Activated T-cell treated with anti-CD3 and anti-CD28 coated beads, Interleukin-2, amount 50 U/mL, for 4 hours (primary cell): Measurements from ENCODE around the gene ITIH3. TPM values are rescaled to one million over a fixed set of nuclear protein-coding genes. Genes with fewer than 3 reads are reported as not detected.

ENCODE experiments used
- ATAC-seq, 2 donors: fragments of 200-7000 bp; cut with Tn5 transposase; one replicate each; pipeline ENCODE4 v1.10.0; 2021
- DNase-seq: peaks from one replicate; pipeline ENCODE4 v3.0.0-alpha.2; 2020
- H3K27me3 Mint-ChIP-seq: one replicate; pipeline ENCODE4 v1.8.0; 2021; ENCODE audit warnings: low read depth, mixed read lengths
- H3K36me3 Mint-ChIP-seq: one replicate; pipeline ENCODE4 v1.8.0; 2022; ENCODE audit warnings: mixed read lengths; ENCODE audit not compliant: insufficient read depth
- H3K4me1 Mint-ChIP-seq: one replicate; pipeline ENCODE4 v1.8.0; 2021; ENCODE audit warnings: low read depth, mixed read lengths
- H3K4me3 Mint-ChIP-seq: one replicate; pipeline ENCODE4 v1.8.0; 2021; ENCODE audit warnings: mild to moderate bottlenecking, moderate library complexity, mixed read lengths
- H3K9me3 Mint-ChIP-seq: one replicate; pipeline ENCODE4 v1.8.0; 2021; ENCODE audit warnings: mixed read lengths
- total RNA-seq, 3 donors: library from RNA; stranded (reverse); gene quantifications; one replicate each; pipeline ENCODE4 v1.2.1, GENCODE V29; 2021

ITIH3 gene
- total RNA-seq, 3 donors from 2014 or later, result 0.13 to 0.24 (median 0.18) TPM

- Mint-ChIP-seq H3K9me3 (no peaks in the 10 kb centered on the region), H3K36me3 (peaks cover 14% of the 10 kb centered on the region), H3K27me3 (no peaks in the 10 kb centered on the region), H3K4me3 (no peak overlapping the region), H3K4me1 (peaks cover 7% of the 10 kb centered on the region)
- ATAC-seq (no peak), DNase-seq (no peak)
Measured at GRCh38 chr3:52844290-52844975, 49.8 kb downstream of the ITIH3 start.

GRCh38 chr3:52845157-52845556 is 50.6 kb downstream of the ITIH3 start:
- DNase-seq (no peak), ATAC-seq (no peak)
- H3K27me3 Mint-ChIP-seq, result no peaks in the 10 kb centered on the region
- peaks cover under 1% of the 10 kb centered on the region for H3K4me1 Mint-ChIP-seq
- H3K36me3 Mint-ChIP-seq, result peaks cover 15% of the 10 kb centered on the region
- H3K9me3 Mint-ChIP-seq, result no peaks in the 10 kb centered on the region
- no peak overlapping the region for H3K4me3 Mint-ChIP-seq

- ATAC-seq (peak in 1 of 2 donors; percentile 43), DNase-seq (peak; percentile 14)
Measured at GRCh38 chr3:52845691-52846431, 51.3 kb downstream of the ITIH3 start.

GRCh38 chr3:52846432-52846965 is 51.9 kb downstream of the ITIH3 start:
- Mint-ChIP-seq H3K9me3 (no peaks in the 10 kb centered on the region), H3K4me3 (no peak overlapping the region), H3K4me1 (no peaks in the 10 kb centered on the region), H3K36me3 (peaks cover 11% of the 10 kb centered on the region), H3K27me3 (no peaks in the 10 kb centered on the region)
- DNase-seq (no peak), ATAC-seq (no peak)

More at GRCh38 chr3:52845691-52846431, 51.3 kb downstream of the ITIH3 start:
- Mint-ChIP-seq H3K27me3 (no peaks in the 10 kb centered on the region), H3K4me1 (no peaks in the 10 kb centered on the region), H3K36me3 (peaks cover 13% of the 10 kb centered on the region), H3K9me3 (no peaks in the 10 kb centered on the region), H3K4me3 (no peak overlapping the region)

- no peak for DNase-seq
- Mint-ChIP-seq H3K27me3 (no peaks in the 10 kb centered on the region), H3K36me3 (peaks cover 17% of the 10 kb centered on the region), H3K4me1 (no peaks in the 10 kb centered on the region), H3K4me3 (no peak overlapping the region), H3K9me3 (no peaks in the 10 kb centered on the region)
- no peak for ATAC-seq
Measured at GRCh38 chr3:52847241-52847640, 52.6 kb downstream of the ITIH3 start.

- Mint-ChIP-seq H3K27me3 (no peaks in the 10 kb centered on the region), H3K9me3 (no peaks in the 10 kb centered on the region), H3K36me3 (peaks cover 17% of the 10 kb centered on the region), H3K4me3 (no peak overlapping the region), H3K4me1 (no peaks in the 10 kb centered on the region)
- no peak for ATAC-seq
- DNase-seq, result no peak
Measured at GRCh38 chr3:52847726-52848125, 53.1 kb downstream of the ITIH3 start.

- no peak for DNase-seq
- ATAC-seq, result no peak
- Mint-ChIP-seq H3K27me3 (no peaks in the 10 kb centered on the region), H3K4me1 (no peaks in the 10 kb centered on the region), H3K9me3 (no peaks in the 10 kb centered on the region), H3K36me3 (peaks cover 21% of the 10 kb centered on the region), H3K4me3 (no peak overlapping the region)
Measured at GRCh38 chr3:52848617-52849016, 54.0 kb downstream of the ITIH3 start.

- no peaks in the 10 kb centered on the region for H3K9me3 Mint-ChIP-seq
- ATAC-seq (no peak), DNase-seq (no peak)
- peaks cover 18% of the 10 kb centered on the region for H3K36me3 Mint-ChIP-seq
- no peaks in the 10 kb centered on the region for H3K4me1 Mint-ChIP-seq
- no peaks in the 10 kb centered on the region for H3K27me3 Mint-ChIP-seq
- H3K4me3 Mint-ChIP-seq, result no peak overlapping the region
Measured at GRCh38 chr3:52849656-52850055, 55.1 kb downstream of the ITIH3 start.

- Mint-ChIP-seq H3K27me3 (no peaks in the 10 kb centered on the region), H3K4me1 (no peaks in the 10 kb centered on the region), H3K9me3 (no peaks in the 10 kb centered on the region), H3K36me3 (peaks cover 25% of the 10 kb centered on the region), H3K4me3 (no peak overlapping the region)
- ATAC-seq (peak; percentile 63 to 67), DNase-seq (no peak)
Measured at GRCh38 chr3:52851348-52851747, 56.8 kb downstream of the ITIH3 start.

- Mint-ChIP-seq H3K36me3 (peaks cover 29% of the 10 kb centered on the region), H3K4me3 (no peak overlapping the region), H3K9me3 (no peaks in the 10 kb centered on the region), H3K4me1 (no peaks in the 10 kb centered on the region), H3K27me3 (no peaks in the 10 kb centered on the region)
- DNase-seq, result no peak
- ATAC-seq, result no peak
Measured at GRCh38 chr3:52852419-52852818, 57.8 kb downstream of the ITIH3 start.

GRCh38 chr3:52854013-52854412 is 59.4 kb downstream of the ITIH3 start:
- Mint-ChIP-seq H3K36me3 (peaks cover 26% of the 10 kb centered on the region), H3K27me3 (no peaks in the 10 kb centered on the region), H3K4me1 (no peaks in the 10 kb centered on the region), H3K9me3 (no peaks in the 10 kb centered on the region), H3K4me3 (no peak overlapping the region)
- DNase-seq, result no peak
- ATAC-seq, result no peak

- H3K4me1 Mint-ChIP-seq, result no peaks in the 10 kb centered on the region
- H3K36me3 Mint-ChIP-seq, result peaks cover 22% of the 10 kb centered on the region
- H3K27me3 Mint-ChIP-seq, result no peaks in the 10 kb centered on the region
- ATAC-seq (no peak), DNase-seq (no peak)
- no peaks in the 10 kb centered on the region for H3K9me3 Mint-ChIP-seq
- no peak overlapping the region for H3K4me3 Mint-ChIP-seq
Measured at GRCh38 chr3:52856666-52857065, 62.1 kb downstream of the ITIH3 start.

GRCh38 chr3:52857133-52857532 is 62.5 kb downstream of the ITIH3 start:
- Mint-ChIP-seq H3K36me3 (peaks cover 17% of the 10 kb centered on the region), H3K27me3 (no peaks in the 10 kb centered on the region), H3K4me3 (no peak overlapping the region), H3K4me1 (no peaks in the 10 kb centered on the region), H3K9me3 (no peaks in the 10 kb centered on the region)
- ATAC-seq (no peak), DNase-seq (no peak)

GRCh38 chr3:52857864-52858263 is 63.3 kb downstream of the ITIH3 start:
- Mint-ChIP-seq H3K4me3 (no peak overlapping the region), H3K27me3 (no peaks in the 10 kb centered on the region), H3K4me1 (no peaks in the 10 kb centered on the region), H3K9me3 (no peaks in the 10 kb centered on the region), H3K36me3 (peaks cover 19% of the 10 kb centered on the region)
- ATAC-seq (no peak), DNase-seq (no peak)
